Measurements from ENCODE around the gene TRIM52.

TRIM52 gene

GRCh38 chr5:181230551-181230950 is 30.4 kb downstream of the TRIM52 start:
- Histone ChIP-seq H3K4me3 (no peak overlapping the region), H3K27ac (no peak overlapping the region)
- no peak for DNase-seq (ENCODE audit: low spot score)
- TF ChIP-seq CTCF (IDR thresholded peaks at IDR 0.05) = no peak

GRCh38 chr5:181229996-181230395 is 30.9 kb downstream of the TRIM52 start:
- TF ChIP-seq CTCF (IDR thresholded peaks at IDR 0.05) = no peak
- no peak for DNase-seq (ENCODE audit: low spot score)
- Histone ChIP-seq H3K4me3 (no peak overlapping the region), H3K27ac (no peak overlapping the region)

- no peak for DNase-seq (ENCODE audit: low spot score)
- peak overlapping the region; percentile 99 for H3K4me3 ChIP-seq
- no peak for TF ChIP-seq CTCF (IDR thresholded peaks at IDR 0.05)
- peak overlapping the region in 1 of 2 donors; percentile 96 for H3K27ac ChIP-seq
Measured at GRCh38 chr5:181224390-181225229, 36.3 kb downstream of the TRIM52 start.

- peak; percentile 86 for DNase-seq (ENCODE audit: low spot score)
- TF ChIP-seq CTCF (IDR thresholded peaks at IDR 0.05) = no peak
- Histone ChIP-seq H3K27ac (peak overlapping the region; percentile 93 to 96), H3K4me3 (peak overlapping the region; percentile 99)
Measured at GRCh38 chr5:181223729-181224389, 37.1 kb downstream of the TRIM52 start.

GRCh38 chr5:181223058-181223728 is 37.8 kb downstream of the TRIM52 start, which contains the start of gene TRIM41:
Gene TRIM41, plus strand, starts transcription at chr5:181223281. Its CDS starts 719 bp downstream, at chr5:181224000.
- DNase-seq (ENCODE audit: low spot score) = peak; percentile 100
- TF ChIP-seq CTCF (IDR thresholded peaks at IDR 0.05) = no peak
- peak within 1 kb of the TSS; percentile 99 for H3K4me3 ChIP-seq
- H3K27ac ChIP-seq = peak within 1 kb of the TSS; percentile 93 to 96

- no peak for TF ChIP-seq CTCF (IDR thresholded peaks at IDR 0.05)
- Histone ChIP-seq H3K4me3 (peak overlapping the region; percentile 99), H3K27ac (peak overlapping the region; percentile 93 to 96)
- no peak for DNase-seq (ENCODE audit: low spot score)
Measured at GRCh38 chr5:181222630-181223057, 38.3 kb downstream of the TRIM52 start.

All from coronary artery (tissue), 2 donors.